ENCODE measurements around the gene CPNE9.

The CPNE9 gene

DNA sequence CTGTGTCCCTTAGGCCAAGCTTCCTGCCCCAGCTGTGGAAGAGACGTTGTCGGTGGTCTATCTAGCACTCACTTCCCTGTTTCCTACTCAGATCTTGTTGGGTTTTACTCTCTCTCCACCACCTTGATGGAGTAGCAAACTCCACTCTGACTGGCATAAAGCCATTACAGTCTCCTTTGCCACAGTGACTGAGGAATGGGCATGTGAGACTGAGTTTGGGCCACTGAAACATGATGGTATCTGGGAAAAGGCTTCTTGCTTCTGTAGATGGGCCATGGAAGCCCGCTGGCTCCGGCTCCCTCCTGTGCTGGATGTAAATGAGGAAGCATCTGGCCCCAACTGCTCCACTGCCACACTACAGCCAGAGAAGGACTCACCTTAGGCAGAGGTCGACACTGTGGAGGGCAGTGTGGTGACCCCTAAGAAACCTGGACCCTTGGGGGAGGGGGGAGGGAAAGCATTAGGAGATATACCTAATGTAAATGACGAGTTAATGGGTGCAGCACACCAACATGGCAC, 75.5 kb downstream of the CPNE9 start:
- DNase-seq (ENCODE audit: low spot score), result no peak

All from putamen (tissue), 1 donor.